AG04450 (cell line): ENCODE data around the gene CHAC2. TPM values are rescaled to one million over a fixed set of nuclear protein-coding genes. Genes with fewer than 3 reads are reported as not detected.

ENCODE experiments used
- CTCF ChIA-PET: fragments of 300-600, 350-600 bp; formaldehyde crosslinking; extraction: SDS; loops from one replicate; lab custom pipeline; 2022; ENCODE audit warnings: antibody characterized with exemption, inconsistent platforms; lab: Charles Lee
- POLR2A ChIA-PET: fragments of 350-600 bp; formaldehyde crosslinking; extraction: SDS; loops from one replicate; lab custom pipeline; 2021; ENCODE audit warnings: antibody characterized with exemption, inconsistent platforms; lab: Yijun Ruan, JAX
- DNase-seq: peaks from one replicate; pipeline ENCODE4 v3.0.0-alpha.2; 2011; ENCODE audit warnings: low read depth, low spot score
- H3K27ac ChIP-seq: one replicate; pipeline ENCODE4 v1.5.1; 2012; ENCODE audit warnings: low read depth, low read length, control low read depth
- H3K27me3 ChIP-seq: one replicate; pipeline ENCODE4 v1.6.0; 2012; ENCODE audit warnings: low read length; ENCODE audit not compliant: control insufficient read depth, insufficient read depth
- H3K4me3 ChIP-seq: 2 replicates; pipeline ENCODE4 v1.5.1; 2011; ENCODE audit warnings: mild to moderate bottlenecking, low read depth, low read length, control low read depth
- H3K9me3 ChIP-seq: 2 replicates; pipeline ENCODE4 v1.5.1; 2012; ENCODE audit warnings: low read length; ENCODE audit not compliant: control insufficient read depth, insufficient read depth
- polyA plus RNA-seq: library from polyadenylated mRNA; depleted of rRNA; stranded (reverse); fragments of >200 nt; gene quantifications from 2 replicates; pipeline ENCODE4 v1.2.3, GENCODE V29; 2011
- TF ChIP-seq, protein P1 (sequence below): IDR thresholded peaks from 2 replicates; pipeline ENCODE4 v1.5.1; 2011; ENCODE audit warnings: low read depth, low read length, control low read depth, inconsistent platforms

The CHAC2 gene
- polyA plus RNA-seq, 1 experiment = 3.6 TPM

DNA sequence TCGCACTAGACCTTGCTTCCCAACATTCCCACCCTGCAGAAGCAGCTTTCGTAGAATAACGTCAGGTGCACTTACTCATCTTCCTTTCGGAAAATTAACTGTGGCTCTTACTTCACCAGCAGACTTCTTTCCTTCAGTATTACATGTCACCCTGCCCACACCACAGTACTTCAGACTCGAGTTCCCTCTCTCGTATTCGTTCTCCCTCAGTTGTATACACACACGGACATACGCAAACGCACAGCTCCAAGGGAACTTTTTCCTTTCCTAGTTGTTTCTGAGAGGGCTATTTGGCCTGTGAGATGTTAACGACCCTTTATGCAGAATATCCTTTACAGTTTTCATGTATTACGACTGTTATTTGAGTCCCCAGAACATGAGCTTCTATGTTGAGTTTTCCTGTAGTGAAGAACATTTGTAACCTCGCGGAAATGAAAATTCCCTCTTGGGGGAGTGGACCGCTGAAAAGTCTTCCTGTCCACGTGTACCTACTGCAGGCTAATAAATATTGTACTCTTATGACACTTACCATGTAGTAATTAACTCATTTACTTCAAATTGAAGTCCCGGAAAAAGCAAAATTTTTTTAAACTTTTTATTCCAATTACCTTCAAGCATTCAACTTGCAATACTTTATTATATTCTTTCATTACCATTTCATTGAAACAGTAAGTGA lies 20.1 kb downstream of the CHAC2 start:
- DNase-seq = no peak
- H3K27me3 ChIP-seq = no peaks in the 10 kb centered on the region
- peak overlapping the region; percentile 88 for H3K27ac ChIP-seq
- ChIA-PET CTCF (interaction anchor here (0.5 kb wide), 1 partner anchor 32 kb away, joined by 5 read pairs; no protein-coding TSS in a partner anchor), POLR2A (no interaction called here)
- peak overlapping the region; percentile 63 for H3K4me3 ChIP-seq
- TF ChIP-seq, protein P1, sequence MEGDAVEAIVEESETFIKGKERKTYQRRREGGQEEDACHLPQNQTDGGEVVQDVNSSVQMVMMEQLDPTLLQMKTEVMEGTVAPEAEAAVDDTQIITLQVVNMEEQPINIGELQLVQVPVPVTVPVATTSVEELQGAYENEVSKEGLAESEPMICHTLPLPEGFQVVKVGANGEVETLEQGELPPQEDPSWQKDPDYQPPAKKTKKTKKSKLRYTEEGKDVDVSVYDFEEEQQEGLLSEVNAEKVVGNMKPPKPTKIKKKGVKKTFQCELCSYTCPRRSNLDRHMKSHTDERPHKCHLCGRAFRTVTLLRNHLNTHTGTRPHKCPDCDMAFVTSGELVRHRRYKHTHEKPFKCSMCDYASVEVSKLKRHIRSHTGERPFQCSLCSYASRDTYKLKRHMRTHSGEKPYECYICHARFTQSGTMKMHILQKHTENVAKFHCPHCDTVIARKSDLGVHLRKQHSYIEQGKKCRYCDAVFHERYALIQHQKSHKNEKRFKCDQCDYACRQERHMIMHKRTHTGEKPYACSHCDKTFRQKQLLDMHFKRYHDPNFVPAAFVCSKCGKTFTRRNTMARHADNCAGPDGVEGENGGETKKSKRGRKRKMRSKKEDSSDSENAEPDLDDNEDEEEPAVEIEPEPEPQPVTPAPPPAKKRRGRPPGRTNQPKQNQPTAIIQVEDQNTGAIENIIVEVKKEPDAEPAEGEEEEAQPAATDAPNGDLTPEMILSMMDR = no peak
- H3K9me3 ChIP-seq = peaks cover 3% of the 10 kb centered on the region; the same call in 1 of the 2 replicates

DNA sequence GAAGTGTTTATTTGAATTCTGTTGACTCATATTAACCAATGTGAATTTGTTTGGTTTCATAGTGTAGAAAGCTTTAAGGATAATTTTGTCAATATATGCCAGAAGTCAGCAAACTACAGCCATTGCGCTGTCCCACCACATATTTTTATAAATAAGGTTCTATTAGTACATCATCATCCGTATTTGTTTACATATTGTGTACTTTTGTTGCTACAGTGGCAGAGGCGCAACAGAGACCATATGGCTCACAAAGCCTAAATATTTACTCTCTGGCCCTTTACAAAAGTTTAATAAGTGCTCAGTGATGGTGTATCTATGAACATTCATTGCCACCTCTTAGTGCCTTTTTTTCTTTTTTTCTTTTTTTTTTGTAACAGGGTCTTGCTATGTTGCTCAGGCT lies 25.7 kb downstream of the CHAC2 start:
- Histone ChIP-seq H3K4me3 (no peak overlapping the region), H3K27ac (no peak overlapping the region), H3K27me3 (no peaks in the 10 kb centered on the region), H3K9me3 (no peaks in the 10 kb centered on the region)
- CTCF ChIA-PET = no interaction called here
- POLR2A ChIA-PET = no interaction called here
- TF ChIP-seq, protein P1 = no peak
- DNase-seq = no peak

DNA sequence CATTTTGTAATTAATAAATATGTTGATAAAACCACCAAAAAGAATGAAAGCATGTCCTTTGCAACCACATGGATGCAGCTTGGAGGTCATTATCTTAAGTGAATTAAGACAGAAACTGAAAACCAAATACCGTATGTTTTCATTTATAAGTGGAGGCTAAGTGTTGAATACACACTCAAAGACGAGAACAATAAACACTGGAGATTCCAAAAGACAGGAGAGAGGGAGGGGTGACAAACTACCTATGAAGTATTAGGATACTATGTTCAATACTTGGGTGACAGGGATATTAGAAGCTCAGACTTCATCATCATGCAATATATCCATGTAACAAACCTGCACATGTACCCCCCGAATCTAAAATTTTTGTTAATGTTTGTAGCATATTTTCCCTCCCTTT lies 26.2 kb downstream of the CHAC2 start:
- no peak overlapping the region for H3K27ac ChIP-seq
- ChIA-PET POLR2A (no interaction called here), CTCF (no interaction called here)
- H3K9me3 ChIP-seq = no peaks in the 10 kb centered on the region
- H3K27me3 ChIP-seq = no peaks in the 10 kb centered on the region
- DNase-seq = no peak
- no peak overlapping the region for H3K4me3 ChIP-seq
- TF ChIP-seq, protein P1 = no peak

DNA sequence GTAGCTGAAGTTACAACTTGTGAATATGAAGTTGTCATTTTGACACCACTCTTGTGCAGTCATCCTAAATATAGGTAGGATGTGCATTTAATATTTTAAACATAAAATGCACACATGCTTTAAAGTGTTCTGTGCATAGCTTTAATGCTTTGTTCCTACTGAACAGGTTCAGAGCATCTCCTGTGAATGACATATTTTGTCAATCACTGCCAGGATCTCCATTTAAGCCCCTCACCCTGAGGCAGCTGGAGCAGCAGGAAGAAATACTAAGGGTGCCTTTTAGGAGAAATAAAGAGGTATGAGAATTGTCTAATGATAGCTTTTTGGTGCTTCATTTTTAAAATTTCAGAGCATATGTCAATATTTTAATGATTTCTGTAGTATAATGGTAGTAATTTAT lies 33.9 kb downstream of the CHAC2 start:
- TF ChIP-seq, protein P1 = no peak
- ChIA-PET POLR2A (no interaction called here), CTCF (no interaction called here)
- Histone ChIP-seq H3K27me3 (no peaks in the 10 kb centered on the region), H3K4me3 (no peak overlapping the region), H3K27ac (no peak overlapping the region), H3K9me3 (no peaks in the 10 kb centered on the region)
- DNase-seq = no peak

DNA sequence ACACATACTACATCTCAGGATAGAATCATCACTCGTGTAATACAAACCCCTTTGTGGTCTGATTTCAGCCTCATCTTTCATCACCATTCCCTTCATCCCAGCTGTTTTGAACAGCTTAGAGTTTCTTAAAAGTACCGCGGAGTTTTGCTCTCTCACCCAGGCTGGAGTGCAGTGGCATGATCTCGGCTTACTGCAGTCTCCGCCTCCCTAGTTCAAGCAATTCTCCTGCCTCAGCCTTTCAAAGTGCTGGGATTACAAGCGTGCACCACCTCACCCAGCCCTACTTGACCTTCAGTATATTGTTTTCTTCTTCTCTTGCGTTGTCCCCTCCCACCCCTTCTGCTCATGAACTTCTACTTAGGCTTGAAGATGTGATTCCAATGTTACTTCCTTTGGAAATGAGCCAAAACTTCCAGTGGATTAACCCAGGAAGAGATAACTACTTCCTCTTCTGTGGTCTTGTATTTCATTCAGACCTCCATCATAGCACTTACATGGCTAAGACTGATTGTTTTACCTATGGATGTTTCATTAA lies 35.1 kb downstream of the CHAC2 start:
- H3K4me3 ChIP-seq = no peak overlapping the region
- no peaks in the 10 kb centered on the region for H3K27me3 ChIP-seq
- H3K9me3 ChIP-seq = no peaks in the 10 kb centered on the region
- ChIA-PET CTCF (no interaction called here), POLR2A (no interaction called here)
- no peak for DNase-seq
- no peak overlapping the region for H3K27ac ChIP-seq
- TF ChIP-seq, protein P1 = no peak
